NCI-H2107 treated with DMSO at 0.1 percent for 48 hours (cell line): ENCODE results near the gene NFKBIE.
"Not testable (repeated sequence)": the region's sequence is repeated elsewhere in the genome, so short reads cannot be mapped to it uniquely, and the experiment has no call there.

Experiments
- DNase-seq: peaks from one replicate; lab custom pipeline; 2025; ENCODE audit not compliant: unreplicated experiment; lab: John Stamatoyannopoulos, UW

Gene NFKBIE, protein sequence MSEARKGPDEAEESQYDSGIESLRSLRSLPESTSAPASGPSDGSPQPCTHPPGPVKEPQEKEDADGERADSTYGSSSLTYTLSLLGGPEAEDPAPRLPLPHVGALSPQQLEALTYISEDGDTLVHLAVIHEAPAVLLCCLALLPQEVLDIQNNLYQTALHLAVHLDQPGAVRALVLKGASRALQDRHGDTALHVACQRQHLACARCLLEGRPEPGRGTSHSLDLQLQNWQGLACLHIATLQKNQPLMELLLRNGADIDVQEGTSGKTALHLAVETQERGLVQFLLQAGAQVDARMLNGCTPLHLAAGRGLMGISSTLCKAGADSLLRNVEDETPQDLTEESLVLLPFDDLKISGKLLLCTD

DNA sequence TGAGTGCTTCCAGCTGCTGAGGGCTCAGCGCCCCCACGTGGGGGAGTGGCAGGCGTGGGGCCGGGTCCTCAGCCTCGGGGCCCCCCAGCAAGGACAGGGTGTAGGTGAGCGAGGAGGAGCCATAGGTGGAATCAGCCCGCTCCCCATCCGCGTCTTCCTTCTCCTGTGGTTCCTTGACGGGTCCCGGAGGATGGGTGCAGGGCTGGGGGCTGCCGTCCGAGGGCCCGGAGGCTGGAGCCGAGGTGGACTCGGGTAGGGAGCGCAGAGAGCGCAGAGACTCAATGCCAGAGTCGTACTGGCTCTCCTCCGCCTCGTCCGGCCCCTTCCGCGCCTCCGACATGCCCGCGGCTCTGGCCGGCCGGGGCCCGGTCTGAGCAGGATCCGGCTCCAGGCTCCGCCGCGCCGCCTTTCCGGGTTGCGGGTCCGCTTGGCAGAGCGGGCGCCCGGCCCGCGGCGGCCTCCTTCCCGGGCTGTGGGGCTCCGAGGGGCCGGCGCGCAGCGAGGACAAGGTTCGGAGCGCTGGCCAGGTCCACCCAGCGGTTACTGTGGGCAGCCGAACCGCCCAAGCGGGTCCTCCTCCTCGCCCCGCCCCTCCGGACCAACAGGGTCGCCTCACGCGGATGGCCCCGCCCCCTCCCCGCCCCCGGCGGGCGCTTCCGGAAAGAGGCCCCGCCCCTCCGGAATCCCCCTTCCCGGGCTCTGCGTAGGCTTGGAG is at the start of gene NFKBIE:
TSS of gene NFKBIE (minus strand) at position 545 of the 715 bp plus-strand sequence. CDS start at position 340, 205 bp downstream.
- peak; percentile 31 for DNase-seq

DNA sequence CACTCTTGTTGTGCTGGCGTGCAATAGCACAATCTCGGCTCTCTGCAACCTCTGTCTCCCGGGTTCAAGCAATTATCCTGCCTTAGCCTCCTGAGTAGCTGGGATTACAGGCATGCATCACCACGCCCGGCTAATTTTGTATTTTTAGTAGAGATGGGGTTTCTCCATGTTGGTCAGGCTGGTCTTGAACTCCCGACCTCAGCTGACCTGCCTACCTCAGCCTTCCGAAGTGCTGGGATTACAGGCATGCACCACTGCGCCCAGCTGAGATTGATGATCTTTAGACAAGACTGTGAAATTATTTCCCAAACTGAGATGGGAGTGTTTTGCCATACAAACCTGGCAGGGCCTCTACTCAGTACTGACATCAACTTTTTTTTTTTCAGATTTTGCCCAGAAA is 49.3 kb upstream of the NFKBIE start:
- not testable (repeated sequence) for DNase-seq

DNA sequence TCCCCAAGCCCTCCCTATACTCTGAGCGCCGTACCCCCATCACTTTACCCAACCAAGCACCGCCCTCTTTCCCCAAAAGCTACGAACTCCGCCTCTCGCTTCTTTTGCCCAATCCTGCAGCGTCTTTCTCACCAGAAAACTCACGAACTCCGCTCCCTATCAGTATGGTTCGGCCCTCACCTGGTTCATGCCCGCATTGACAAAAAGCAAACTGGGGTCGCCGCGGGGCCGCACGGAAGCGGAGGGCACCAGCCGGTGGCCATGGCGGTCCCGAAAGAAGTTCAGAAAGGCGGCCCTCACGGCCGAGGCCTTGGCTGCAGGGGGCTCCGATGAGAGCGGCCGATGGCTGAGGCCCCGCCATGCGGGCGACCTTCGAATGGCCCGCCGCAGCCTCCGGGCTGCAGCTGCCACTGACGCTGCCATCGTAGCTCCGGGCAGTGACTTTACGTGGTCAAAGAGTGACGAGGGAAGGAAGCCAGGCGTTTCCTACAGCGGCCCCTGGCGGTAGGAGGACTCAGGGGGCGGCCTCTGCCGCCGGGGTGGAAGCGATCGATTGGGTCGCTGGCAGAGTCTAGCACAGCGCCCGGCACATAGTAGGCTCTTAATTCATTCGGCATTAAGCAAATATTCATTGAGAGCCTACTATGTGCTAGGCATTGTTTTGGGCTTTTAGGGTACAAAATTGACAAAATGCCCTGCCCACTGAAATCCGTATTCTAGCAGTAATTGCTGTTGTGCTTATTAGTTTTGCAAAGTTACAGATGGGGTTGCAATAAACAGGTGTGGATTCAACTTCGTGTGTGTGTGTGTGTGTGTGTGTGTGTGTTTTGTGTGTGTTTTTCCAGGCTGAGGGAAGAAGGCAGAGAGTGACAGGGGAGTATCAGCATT is 47.8 kb upstream of the NFKBIE start, which contains the start of gene AARS2:
TSS of gene AARS2 (minus strand) at position 447 of the 888 bp plus-strand sequence. CDS start at position 423, 24 bp downstream.
- peak; percentile 18 for DNase-seq

DNA sequence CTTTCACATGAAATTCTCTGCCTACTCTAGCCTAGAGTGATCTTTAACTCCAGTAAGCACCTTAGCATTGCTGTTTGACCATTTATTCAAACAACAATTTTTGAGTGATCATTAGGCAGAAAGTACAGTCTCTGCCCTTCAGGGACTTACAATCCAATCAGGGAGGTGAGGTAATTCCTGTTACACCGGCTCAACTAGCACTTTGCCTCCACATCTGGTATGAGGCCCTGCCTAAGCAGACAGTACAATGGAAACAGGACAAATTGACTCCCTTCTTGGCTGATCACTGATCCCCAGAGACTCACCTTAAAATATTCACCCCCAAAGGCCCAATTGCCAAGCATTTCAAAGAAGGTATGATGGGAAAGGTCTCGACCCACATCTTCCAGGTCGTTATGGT is 46.4 kb upstream of the NFKBIE start:
- no peak for DNase-seq

DNA sequence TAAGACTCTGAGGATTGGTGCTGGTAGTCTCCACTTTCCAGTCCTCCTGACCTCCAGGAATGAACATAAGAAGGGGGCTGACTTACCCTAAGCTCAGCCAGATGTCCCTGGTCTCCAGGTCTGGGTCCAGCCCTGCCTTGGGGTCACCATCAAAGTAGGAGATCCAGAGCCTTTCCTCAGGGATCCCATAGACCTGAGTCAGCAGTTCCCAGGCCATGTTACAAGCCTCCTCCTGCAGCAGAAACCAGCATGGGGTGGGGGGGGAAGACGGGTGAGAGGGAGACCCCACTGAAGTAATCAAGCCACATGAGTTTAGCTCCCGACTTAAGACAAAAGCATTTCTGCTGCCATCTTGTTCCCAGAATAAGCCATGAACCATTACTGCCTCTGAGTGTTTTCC is 46.0 kb upstream of the NFKBIE start:
- no peak for DNase-seq

DNA sequence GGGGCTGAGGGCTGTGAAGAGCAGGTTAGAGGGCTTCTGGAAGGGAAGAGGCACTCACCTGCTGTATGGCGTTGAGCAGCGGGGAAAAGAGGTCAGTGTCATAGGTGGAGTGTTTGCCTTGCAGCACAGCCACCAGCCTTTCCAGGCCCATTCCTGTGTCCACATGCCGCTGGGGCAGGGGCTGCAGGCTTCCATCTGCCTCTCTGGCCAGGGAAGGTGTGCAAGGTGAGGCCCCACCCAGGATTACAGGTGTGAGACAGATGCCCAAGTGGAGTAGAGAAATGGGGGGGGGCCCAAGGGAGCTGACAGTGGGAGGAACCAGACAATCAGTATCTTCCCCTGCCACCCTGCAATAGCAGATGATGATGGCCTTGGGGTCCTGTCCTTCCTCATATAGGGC is 44.9 kb upstream of the NFKBIE start:
- DNase-seq: no peak

DNA sequence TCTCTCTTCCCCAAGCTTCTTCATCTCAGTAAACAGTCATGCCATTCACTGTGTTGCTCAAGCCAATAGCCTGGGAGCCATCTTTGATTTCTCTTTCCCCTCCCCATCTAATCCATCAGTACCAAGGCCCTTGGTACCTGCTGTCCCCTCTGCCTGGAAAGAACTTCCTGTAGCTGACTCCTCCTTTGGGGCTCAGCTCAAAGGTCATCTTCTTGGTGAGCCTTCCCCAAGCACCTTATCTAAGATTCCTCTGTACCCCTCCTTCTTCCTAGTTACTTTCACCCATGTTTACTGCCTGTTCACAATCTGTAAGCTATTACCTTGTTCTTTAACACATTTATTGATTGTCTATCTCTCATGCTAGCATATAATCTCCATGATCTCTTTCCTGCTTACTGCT is 44.3 kb upstream of the NFKBIE start:
- DNase-seq: no peak

DNA sequence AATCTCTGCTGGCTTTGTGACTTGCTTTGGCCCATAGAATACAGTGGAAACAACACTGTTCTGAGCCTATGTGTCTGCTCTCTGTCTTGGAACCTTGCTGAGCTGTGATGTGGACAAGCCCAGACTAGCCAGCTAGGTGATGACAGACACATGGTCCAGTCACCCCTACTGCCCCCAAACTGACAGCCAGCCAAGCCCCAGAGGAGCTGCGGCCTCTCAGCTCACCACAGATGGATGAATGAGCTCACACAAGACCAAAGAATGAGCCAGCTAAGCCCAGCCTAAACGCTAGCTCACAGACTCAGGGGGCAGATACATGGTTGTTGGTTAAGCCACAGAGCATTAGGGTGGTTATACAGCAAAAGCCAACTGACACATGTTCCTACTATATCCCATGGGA is 43.7 kb upstream of the NFKBIE start:
- no peak for DNase-seq

DNA sequence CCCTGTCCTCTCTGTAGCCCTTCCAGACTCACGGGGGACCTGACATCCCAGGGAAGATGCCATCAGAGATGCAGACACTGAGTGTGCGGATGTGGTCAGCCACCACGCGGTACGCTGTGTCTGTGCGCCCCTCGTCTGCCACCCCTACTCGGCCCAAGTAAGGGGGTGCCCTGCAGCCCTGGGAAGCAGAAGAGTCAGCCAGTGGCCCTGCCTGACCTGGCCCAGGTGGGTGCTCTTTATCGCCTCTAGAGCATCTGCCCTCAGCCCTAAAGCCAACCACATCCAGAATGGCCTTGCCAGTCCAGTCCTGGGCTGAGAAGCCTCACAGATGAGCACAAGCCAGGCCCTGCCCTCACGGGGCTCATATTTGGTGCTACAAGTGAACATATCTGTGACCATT is 41.9 kb upstream of the NFKBIE start:
- no peak for DNase-seq

DNA sequence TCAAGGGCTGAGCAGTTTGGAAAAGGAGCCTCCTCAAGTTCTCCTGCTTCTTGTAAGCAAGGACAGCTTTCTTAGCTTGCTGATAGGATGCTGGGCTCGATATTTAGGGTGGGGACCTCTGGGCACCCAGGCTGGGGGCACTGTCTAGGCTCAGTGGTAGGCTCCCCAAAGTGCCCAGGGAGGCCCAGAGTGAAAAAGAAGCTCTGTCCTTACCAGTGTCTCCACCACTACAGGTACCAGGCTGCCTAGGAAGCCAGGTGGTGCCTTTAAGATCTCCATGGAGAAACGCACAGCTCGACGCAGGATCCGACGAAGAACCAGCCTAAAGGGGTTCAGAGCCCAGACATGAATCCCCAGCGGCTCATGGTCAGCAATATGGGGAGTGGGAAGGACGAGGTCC is 41.4 kb upstream of the NFKBIE start:
- no peak for DNase-seq

DNA sequence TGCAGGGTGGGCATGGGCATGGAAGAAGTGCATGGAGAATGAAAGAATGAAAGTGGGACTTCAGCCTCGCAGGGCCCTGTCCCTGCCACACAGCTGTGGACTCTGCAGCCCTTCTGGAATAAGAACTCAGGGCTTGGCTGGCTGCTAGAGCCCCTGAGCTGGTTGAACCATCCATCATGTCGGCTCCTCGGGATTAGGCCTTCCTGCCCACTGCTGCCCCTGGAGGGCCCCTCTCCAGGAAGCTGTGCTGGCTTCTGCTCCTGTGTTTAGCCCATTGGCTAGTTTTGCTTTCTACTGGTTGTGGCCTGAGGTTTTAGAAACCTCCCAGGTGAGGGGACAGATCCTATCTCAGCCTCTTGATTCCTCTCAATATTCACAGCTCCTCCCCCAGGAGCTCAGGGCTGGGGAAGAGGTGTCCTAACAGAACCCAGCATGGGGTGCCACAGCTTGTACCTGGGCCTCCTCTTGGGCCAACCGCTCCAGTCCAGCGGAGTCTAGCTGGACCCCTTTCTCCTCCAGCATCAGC is 39.9 kb upstream of the NFKBIE start:
- DNase-seq: no peak

DNA sequence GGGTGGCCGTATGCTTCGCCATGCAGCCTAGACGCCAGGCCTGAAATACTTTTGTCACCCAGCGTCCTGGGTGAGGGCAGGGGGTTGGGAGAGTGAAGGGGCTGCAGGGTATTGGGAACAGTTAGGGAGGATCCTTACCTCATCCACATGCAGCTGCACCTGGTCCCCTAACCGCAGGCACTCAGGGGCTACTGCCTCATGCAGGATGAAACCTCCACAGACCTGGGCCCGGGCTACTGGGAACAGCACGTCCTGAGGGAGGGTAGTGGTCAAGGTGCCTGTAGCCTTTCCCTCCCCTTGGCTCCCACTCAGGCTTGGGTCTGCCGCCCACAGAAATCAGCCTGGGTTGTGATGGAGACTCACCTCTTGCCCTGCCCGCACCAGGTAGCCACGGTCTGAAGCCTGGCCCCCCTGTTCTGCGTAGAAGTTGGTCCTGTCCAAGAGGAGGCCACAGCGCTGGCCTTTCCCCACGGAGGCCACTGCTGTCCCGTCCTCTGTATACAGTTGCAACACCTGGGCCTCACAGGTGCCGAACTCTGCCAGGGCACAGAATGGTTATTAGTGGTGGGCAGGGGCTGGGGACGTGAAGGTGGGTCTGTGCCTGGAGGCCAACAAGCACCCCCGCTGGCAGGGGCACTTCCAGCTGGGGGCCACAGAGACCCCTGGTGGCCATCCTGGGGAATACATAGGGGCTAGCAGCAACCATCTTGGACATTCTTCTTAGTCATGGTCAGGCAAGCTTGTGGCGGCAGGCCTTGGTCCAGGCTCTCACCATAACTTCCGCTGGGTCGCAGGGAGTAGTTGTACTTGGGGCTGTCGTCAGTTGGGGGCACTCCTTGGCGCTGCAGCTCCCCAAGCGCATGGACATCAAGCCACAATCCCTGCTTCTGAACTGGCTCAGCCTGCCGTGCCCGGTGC is 39.2 kb upstream of the NFKBIE start:
- no peak for DNase-seq

DNA sequence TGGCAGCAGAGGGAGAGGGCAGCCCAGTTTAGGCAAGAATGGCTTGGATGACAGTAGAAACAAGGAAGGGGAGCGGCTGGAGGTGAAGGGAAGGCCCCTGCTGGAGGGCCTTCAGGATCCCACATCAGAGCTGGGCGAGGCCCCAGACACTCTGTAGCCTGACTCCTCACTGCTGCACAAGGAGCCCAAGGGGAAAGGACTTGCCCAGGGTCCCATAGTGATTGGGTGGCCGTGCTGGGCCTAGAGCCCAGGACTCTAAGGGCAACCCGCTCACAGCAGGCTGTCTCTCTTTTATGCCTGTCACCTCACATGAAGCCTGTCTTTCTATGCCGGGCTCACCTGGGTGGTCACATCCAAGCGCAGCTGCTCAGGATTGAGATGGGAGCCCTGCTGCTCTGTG is 38.5 kb upstream of the NFKBIE start:
- DNase-seq: no peak

DNA sequence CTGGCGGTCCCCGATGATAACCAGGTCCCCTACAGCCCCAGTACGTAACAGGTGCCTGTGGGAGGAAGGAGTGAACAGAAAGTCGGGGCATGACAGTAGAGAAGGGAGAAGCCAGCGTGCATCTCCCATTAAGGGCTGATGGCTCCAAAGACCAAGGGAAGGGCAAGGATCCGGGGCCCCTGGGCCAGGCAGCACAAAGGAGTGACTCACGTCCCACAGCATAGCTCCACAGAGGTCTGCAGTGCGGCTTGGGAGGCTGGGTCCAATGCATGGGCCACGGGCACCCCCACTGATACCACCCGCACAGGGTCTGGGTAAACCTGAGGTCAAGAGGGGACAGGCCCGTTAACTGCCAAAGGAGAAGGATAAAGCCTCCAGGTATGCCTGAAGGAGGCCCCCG is 37.5 kb upstream of the NFKBIE start:
- no peak for DNase-seq

DNA sequence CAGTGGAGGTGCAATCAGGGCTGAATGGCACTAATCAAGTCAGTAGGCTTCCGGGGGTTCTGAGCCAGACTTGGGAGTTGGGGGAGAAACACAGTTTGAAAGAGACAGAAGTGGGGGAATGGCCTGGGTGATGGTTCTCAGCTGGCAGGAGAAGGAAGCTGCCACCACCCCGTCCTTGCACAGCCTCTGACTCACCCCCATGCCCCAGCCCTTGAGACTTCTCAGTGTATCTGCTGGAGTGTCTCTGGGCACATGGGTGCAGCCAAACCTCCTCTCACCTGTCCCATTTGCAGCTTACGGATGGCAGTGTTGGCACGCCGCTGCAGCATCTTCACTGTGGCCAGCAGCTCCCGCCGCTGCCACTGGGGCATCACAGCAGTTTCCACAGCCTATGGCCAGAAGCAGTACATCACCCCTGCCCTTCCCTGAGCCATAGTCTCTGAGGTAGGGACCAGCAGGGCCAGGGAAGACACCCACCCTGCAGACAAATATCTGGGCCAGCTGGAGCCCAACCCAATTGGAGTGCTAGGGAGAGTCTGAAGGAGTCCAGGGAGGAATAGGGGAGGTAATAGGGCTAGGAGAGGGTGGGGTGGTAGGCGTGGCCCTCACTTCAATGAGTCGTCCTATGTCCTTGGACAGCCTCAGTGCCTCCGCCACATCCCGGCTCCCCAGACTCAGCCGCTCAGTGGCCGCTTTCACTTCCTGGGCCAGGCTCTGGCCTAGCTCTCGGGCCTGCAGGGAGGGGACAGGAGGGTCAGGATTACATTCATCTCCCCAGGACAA is 36.6 kb upstream of the NFKBIE start:
- no peak for DNase-seq

DNA sequence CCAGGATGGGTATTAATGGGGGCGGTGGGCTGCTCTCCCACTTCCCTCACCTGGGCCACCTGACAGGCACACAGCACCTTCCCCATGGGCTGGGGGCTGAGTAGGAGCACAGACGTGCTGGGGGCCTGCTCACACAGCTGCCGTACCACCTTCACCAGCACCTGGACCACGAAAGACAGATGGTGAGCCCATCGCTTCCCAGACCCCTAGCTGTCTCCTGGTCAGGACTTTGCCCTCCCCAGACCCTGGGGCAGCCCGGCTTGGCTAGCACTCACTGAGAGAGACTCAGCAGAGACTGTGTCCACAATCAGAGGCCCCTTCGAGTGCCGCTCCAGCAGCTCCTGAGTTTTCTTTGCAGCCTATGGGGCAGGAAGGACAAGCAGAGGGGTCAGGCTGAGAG is 35.8 kb upstream of the NFKBIE start:
- DNase-seq: no peak

DNA sequence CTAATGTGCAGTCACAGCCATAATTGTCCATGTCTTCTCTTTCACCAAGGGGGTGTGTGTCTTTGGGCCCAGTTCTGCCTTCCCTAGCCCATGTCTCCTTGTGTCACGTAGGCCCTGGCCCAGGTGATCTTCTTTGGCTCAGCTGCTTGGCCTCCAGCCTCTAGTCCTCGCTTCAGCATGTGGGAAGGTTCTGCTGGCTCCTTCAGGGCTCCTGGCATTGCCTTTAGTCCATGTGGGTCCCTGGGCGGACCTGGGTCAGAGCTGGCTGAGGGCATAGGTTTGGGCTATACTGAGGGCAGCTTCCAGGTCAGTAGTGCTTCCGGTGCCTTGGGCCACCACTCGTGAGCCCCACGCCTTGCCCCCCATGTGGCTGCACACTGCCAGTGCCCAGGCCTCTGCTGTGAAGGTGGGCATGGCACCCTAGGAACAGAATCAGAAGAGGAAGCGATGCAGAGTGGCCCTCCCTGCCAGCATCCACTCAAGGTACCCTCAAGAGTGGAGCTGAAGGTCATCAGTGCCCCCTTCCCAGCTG is 35.0 kb upstream of the NFKBIE start:
- no peak for DNase-seq

DNA sequence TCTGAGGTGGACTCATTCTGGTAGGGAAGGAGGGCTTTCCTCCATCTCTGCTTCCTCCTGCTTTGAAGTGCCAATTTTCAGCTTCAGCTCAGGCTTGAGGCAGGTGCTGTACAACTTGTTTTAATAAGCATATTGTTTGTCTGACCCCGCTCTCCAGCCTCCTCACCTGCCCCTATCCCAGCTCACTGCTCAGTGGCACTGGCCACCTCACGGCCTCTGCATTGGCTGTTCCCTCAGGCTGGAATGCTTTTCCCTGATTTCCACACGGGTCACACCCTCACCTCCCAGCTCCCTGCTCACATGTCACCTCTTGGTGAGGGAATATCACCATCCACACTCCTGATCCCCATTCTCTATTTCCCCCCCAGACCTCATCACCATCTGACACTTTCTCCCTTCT is 33.5 kb upstream of the NFKBIE start:
- DNase-seq: no peak
